ENCODE results near the gene RHBDD1. TPM values are rescaled to one million over a fixed set of nuclear protein-coding genes. Genes with fewer than 3 reads are reported as not detected.
A peak's percentile ranks its signal among the peaks of the same experiment; 100 is the strongest.

RHBDD1 gene
- total RNA-seq, 1 experiment from 2014 or later, result 28.0 TPM

- ChIA-PET POLR2A (ENCODE audit: low non-redundant PET) (no interaction called here), CTCF (interaction anchor here (0.6 to 0.9 kb wide), 3 partner anchors 579 to 1129 kb away, joined by 3 to 6 read pairs (median 6); no protein-coding TSS in a partner anchor)
- H3K4me3 ChIP-seq (ENCODE audit: low read depth, low read length, poor library complexity, severe bottlenecking), result peak overlapping the region; percentile 91
- H3K27me3 ChIP-seq (replicated peaks; ENCODE audit: insufficient read depth, low read depth, low read length, poor library complexity), result no peaks in the 10 kb centered on the region
- H3K4me1 ChIP-seq (ENCODE audit: insufficient read depth, low read length, poor library complexity, severe bottlenecking), result peaks cover 52% of the 10 kb centered on the region
- DNase-seq (ENCODE audit: low spot score), result peak; percentile 44
- peak overlapping the region; percentile 88 for H3K27ac ChIP-seq (ENCODE audit: low read depth, low read length, poor library complexity, severe bottlenecking)
- intact Hi-C loops (cut with micrococcal nuclease; ENCODE audit: unreplicated experiment), result loop anchor here (2.0 kb wide), 1 partner anchor 143 kb away; no protein-coding TSS in a partner anchor
- H3K9me3 ChIP-seq (ENCODE audit: low read depth, low read length, poor library complexity, severe bottlenecking), result no peaks in the 10 kb centered on the region
- BruUV-seq (replicated peaks), result TSS peak; percentile 2
- TF ChIP-seq CTCF (conservative IDR thresholded peaks at IDR 0.05; ENCODE audit: low read depth, low read length) (no peak), EZH2 (IDR thresholded peaks at IDR 0.05; ENCODE audit: borderline replicate concordance, low read depth, low read length, poor library complexity, severe bottlenecking) (no peak)
- H3K36me3 ChIP-seq (ENCODE audit: insufficient read depth, low read length, poor library complexity, severe bottlenecking), result peaks cover 37% of the 10 kb centered on the region
Measured at GRCh38 chr2:226794196-226794661, 41.6 kb upstream of the RHBDD1 start.

- peaks cover 37% of the 10 kb centered on the region for H3K36me3 ChIP-seq (ENCODE audit: insufficient read depth, low read length, poor library complexity, severe bottlenecking)
Measured at GRCh38 chr2:226794751-226795171, 41.1 kb upstream of the RHBDD1 start.

GRCh38 chr2:226795281-226796011 is 40.4 kb upstream of the RHBDD1 start:
- H3K9me3 ChIP-seq (ENCODE audit: low read depth, low read length, poor library complexity, severe bottlenecking), result no peaks in the 10 kb centered on the region
- ChIA-PET POLR2A (ENCODE audit: low non-redundant PET) (interaction anchor here (0.6 kb wide), 2 partner anchors 105 to 612 kb away, joined by 3 to 4 read pairs; no protein-coding TSS in a partner anchor), CTCF (interaction anchor here (0.9 kb wide), 2 partner anchors 580 to 1130 kb away, joined by 3 to 7 read pairs; no protein-coding TSS in a partner anchor)
- intact Hi-C loops (cut with micrococcal nuclease; ENCODE audit: unreplicated experiment), result loop anchor here (2.0 to 5.0 kb wide), 6 partner anchors 145 to 1001 kb away; no protein-coding TSS in a partner anchor
- no peak for DNase-seq (ENCODE audit: low spot score)
- H3K36me3 ChIP-seq (ENCODE audit: insufficient read depth, low read length, poor library complexity, severe bottlenecking), result peaks cover 32% of the 10 kb centered on the region
- peaks cover 43% of the 10 kb centered on the region for H3K4me1 ChIP-seq (ENCODE audit: insufficient read depth, low read length, poor library complexity, severe bottlenecking)
- no peaks in the 10 kb centered on the region for H3K27me3 ChIP-seq (replicated peaks; ENCODE audit: insufficient read depth, low read depth, low read length, poor library complexity)
- H3K4me3 ChIP-seq (ENCODE audit: low read depth, low read length, poor library complexity, severe bottlenecking), result peak overlapping the region; percentile 91
- no TSS peak for BruUV-seq (replicated peaks)
- peak overlapping the region; percentile 88 for H3K27ac ChIP-seq (ENCODE audit: low read depth, low read length, poor library complexity, severe bottlenecking)
- no peak for TF ChIP-seq CTCF (conservative IDR thresholded peaks at IDR 0.05; ENCODE audit: low read depth, low read length)

More at GRCh38 chr2:226794751-226795171, 41.1 kb upstream of the RHBDD1 start:
- Histone ChIP-seq H3K9me3 (ENCODE audit: low read depth, low read length, poor library complexity, severe bottlenecking) (no peaks in the 10 kb centered on the region), H3K27ac (ENCODE audit: low read depth, low read length, poor library complexity, severe bottlenecking) (peak overlapping the region; percentile 88), H3K4me1 (ENCODE audit: insufficient read depth, low read length, poor library complexity, severe bottlenecking) (peaks cover 48% of the 10 kb centered on the region), H3K27me3 (replicated peaks; ENCODE audit: insufficient read depth, low read depth, low read length, poor library complexity) (no peaks in the 10 kb centered on the region), H3K4me3 (ENCODE audit: low read depth, low read length, poor library complexity, severe bottlenecking) (peak overlapping the region; percentile 91)
- intact Hi-C loops (cut with micrococcal nuclease; ENCODE audit: unreplicated experiment), result loop anchor here (2.0 to 5.0 kb wide), 3 partner anchors 144 to 762 kb away; no protein-coding TSS in a partner anchor
- peak; percentile 74 for DNase-seq (ENCODE audit: low spot score)
- ChIA-PET CTCF (interaction anchor here (0.6 to 0.9 kb wide), 3 partner anchors 579 to 1129 kb away, joined by 3 to 7 read pairs (median 6); no protein-coding TSS in a partner anchor), POLR2A (ENCODE audit: low non-redundant PET) (no interaction called here)
- TF ChIP-seq CTCF (conservative IDR thresholded peaks at IDR 0.05; ENCODE audit: low read depth, low read length) (no peak), EZH2 (IDR thresholded peaks at IDR 0.05; ENCODE audit: borderline replicate concordance, low read depth, low read length, poor library complexity, severe bottlenecking) (no peak)
- BruUV-seq (replicated peaks), result no TSS peak

Measured in A673 (cell line).